Keratinocyte (primary cell): ENCODE measurements around the gene PDGFB.

Experiments used
- CTCF ChIP-seq, 3 experiments: IDR thresholded peaks in 1 of 3; conservative IDR thresholded peaks in 1 of 3; optimal IDR thresholded peaks in 1 of 3; 2 replicates in 2 of 3; 3 replicates in 1 of 3; pipeline versions ENCODE3 to v1.5.1; 2011; ENCODE audit warnings: low read length in 3 of 3, mild to moderate bottlenecking in 3 of 3, moderate library complexity in 2 of 3, control low read depth in 1 of 3, inconsistent platforms in 1 of 3; ENCODE audit not compliant: insufficient read depth in 2 of 3; ENCODE audit errors: extremely low read depth in 1 of 3
- EZH2 ChIP-seq: IDR thresholded peaks from one replicate; pipeline ENCODE4 v1.6.1; 2012; ENCODE audit warnings: inconsistent platforms, mild to moderate bottlenecking, low read length, moderate library complexity

GRCh38 chr22:39181778-39182177, 63.0 kb downstream of the PDGFB start:
- TF ChIP-seq CTCF (optimal IDR thresholded peaks at IDR 0.05 in 1 of 3, IDR thresholded peaks at IDR 0.05 in 1 of 3, conservative IDR thresholded peaks at IDR 0.05 in 1 of 3; ENCODE audit: extremely low read depth in 1 of 3, insufficient read depth in 2 of 3, low read length in 3 of 3): no peak
- TF ChIP-seq EZH2: no peak
